HG03064 (cell line): ENCODE data around the gene COMMD9.
"Not testable (repeated sequence)": the region's sequence is repeated elsewhere in the genome, so short reads cannot be mapped to it uniquely, and the experiment has no call there.

Experiments
- ATAC-seq: cut with Tn5 transposase; IDR thresholded peaks from one replicate; pipeline ENCODE4 v1.9.1; 2021; ENCODE audit warnings: low read depth; ENCODE audit not compliant: unreplicated experiment

COMMD9 gene

GRCh38 chr11:36289226-36289852, at the start of gene COMMD9:
COMMD9 (minus strand) TSS chr11:36289424; CDS start chr11:36289412, 12 bp downstream.
- peak; percentile 100 for ATAC-seq

DNA sequence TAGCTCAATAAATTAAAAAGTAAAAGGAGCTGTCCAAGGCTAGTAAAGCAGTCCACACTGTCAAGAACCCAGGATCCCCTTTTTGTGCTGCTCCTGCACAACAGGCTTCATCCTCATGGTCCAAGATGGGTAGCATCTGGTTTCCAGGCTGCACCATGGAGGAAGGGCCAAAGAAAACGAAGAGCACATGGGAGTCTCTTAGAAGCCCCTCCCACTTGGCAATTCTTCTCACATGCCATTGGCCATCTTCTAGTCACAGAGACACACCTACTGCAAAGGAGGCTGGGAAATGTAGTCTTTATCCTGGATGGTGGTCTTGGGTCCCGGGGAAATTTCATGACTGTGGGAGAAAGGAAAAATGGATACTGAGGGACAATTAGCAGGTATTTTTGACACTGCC, 44.7 kb upstream of the COMMD9 start:
- no peak for ATAC-seq

DNA sequence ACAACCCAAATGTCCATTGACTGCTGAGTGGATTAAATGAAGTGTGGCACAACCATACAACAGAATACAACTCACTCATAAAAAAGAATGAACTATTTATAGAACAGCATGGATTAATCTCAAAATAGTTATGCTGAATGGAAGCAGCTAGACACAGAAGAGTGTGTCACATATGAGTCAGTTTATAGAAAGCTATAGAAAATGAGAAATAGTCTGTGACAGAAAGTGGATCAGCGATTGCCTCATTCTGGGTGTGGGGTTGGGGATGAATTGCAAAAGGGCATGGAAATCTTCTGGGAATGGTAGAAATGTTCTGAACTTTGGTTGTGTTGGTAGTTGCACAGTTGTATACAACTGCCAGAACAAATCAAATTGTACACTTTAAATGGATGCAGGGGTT, 44.2 kb upstream of the COMMD9 start:
- no peak for ATAC-seq

GRCh38 chr11:36330411-36330810, 41.2 kb upstream of the COMMD9 start:
- ATAC-seq, result no peak

GRCh38 chr11:36328966-36329673, 39.9 kb upstream of the COMMD9 start:
- no peak for ATAC-seq

GRCh38 chr11:36326524-36327419, 37.5 kb upstream of the COMMD9 start:
- no peak for ATAC-seq

DNA sequence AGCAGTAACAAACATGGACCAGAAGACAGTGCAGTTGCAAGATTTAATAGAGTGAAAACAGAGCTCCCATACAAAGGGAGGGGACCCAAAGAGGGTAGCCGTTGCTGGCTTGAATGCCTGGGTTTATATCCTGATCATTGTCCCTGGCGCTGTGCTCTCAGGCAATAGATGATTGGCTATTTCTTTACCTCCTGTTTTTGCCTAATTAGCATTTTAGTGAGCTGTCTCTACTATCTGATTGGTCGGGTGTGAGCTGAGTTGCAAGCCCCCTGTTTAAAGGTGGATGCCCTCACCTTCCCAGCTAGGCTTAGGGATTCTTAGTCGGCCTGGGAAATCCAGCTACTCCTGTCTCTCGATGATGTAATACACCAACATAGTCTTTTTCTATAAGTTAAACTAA, 36.2 kb upstream of the COMMD9 start:
- ATAC-seq, result not testable (repeated sequence)

DNA sequence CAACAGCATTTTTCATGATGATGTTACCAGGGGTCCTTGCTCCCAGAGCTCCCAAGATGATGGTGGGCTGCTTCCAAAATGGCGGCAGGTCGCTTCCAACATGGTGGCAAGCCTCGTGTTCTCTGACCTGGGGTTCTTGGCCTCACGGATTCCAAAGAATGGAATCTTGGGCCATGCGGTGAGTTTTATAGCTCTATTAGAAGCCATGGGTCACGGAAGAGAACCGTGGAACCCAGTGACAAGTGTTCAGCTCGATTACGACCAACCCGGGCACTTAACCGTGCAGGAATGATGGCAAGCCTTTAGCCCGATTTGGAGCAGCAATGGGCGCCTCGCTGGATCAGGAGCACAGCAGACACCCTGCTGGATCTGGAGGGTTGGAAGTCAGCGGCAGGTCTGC, 35.7 kb upstream of the COMMD9 start:
- not testable (repeated sequence) for ATAC-seq

GRCh38 chr11:36317992-36318391, 28.8 kb upstream of the COMMD9 start:
- no peak for ATAC-seq

- no peak for ATAC-seq
Measured at GRCh38 chr11:36316049-36316448, 26.8 kb upstream of the COMMD9 start.

DNA sequence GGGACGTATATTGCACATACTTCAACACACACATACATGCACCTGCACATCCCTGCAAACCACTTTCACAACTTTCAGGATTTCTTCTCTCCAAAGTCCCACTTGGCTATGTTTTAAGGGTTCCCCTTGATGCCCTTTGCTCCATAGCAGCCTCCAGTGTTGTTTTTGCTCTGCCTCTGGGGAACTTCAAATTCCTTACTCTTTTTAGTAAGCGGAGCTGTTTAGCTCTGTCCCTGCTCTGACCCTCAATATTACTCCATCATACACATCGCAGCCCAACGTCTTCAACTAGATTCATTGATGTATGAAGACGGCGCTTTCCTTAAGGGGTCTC, 25.2 kb upstream of the COMMD9 start:
- no peak for ATAC-seq

DNA sequence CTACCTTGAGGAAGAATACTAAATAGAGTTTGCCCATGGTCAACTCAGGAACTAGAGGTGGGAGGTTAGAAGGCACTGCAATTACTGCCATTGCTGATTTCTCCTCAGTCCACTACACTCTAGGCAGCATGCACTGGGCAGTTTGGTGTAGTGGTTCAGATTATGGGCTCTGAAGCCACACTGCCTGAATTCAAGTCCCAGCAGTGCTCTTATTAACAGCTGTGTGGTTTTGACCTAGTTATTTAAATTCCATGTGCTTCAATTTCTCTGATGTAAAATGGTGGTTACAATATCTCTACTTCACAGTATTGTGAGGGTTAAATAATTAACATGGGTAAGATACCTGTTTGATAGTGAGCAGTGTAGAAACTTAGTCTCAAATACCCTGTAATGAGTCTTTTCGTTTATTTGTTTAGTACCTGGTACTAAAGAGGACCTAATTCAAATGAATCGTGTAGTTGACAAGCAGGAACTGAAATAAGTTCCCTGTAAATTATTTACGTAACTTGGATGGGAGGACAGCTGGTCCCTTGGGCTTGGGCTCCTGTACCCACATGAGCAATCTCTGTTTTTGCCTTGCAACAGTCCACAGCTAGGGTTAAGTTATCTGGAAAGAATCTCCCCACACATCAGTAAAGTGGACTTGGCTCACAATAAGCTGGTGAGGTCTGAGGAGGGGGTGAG, 24.7 kb upstream of the COMMD9 start:
- ATAC-seq, result no peak

DNA sequence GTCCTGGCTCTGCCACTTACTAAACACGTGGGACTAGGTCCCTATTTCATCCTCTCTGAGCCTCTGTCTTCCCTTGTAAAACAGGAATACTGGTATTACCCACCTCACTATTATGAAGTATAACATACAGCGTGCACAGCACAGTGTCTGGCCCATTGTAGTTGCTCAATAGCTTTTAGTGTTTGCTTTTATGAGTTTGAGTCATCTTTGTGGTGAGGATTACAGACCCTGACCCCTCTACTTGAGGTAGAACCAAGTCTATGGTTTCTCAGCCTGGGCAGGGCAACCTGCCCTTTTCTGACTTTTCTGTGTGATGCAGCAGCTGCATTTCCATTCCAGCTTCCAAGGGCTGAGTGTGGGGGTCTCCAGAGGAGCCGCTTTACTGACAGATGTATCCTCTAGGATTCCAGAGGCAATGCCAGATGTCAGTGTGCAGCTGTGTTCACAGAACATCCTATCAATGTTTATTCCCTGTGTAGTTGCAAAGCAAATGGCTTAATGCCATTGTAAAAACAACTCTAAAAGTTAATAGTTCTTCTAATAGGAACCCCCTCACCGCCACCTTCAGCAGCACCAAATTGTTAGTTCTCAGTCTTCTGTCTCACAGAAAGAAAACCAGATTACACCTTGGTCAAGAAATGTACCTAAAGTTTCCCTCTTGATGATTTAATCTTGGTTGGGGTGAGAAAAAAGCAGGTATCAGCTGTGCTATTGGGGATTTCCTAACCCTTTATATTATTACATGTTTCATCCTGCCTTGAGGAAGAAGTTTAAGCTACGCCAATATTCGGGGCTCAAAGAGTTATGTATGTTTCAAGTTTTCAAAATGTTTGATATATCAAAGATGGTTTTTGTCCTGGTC, 23.6 kb upstream of the COMMD9 start:
- no peak for ATAC-seq

- no peak for ATAC-seq
Measured at GRCh38 chr11:36311926-36312595, 22.8 kb upstream of the COMMD9 start.

DNA sequence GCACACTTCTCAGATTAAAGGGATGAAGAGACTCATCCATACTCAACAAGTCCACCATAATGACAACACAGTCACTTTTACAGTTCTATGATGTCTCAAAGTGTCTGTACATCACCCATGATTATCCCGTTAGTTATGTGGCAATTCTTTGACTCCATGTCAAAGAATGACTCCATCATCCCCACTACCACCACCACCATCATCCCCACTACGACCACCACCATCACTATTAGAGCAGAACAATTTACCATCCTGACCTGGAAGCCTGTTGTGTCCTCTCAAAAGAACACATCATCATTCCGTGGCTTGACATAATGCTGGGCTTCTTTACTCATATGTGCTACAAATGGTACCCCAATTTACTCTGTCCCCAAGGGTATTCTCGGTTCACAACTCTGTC, 20.6 kb upstream of the COMMD9 start:
- ATAC-seq, result no peak

- no peak for ATAC-seq
Measured at GRCh38 chr11:36308577-36308976, 19.4 kb upstream of the COMMD9 start.

DNA sequence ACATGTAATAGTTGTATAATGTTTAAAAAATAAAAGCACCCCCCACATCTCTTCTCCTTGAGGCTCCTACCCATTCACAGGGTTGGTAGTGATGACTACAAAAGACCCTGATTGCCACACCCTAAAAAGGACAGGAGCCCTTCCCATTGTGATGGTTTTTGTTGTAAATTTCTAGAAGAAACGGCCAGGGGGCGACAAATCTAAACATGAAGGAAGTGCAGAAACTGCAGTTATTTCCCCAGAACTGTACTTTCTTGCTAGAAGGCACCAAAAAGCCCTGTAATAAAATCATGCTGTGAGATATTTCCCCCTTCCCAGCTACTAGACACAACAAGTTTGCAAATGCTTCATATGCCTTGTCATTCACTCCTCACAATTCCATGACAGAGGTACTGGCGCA, 17.7 kb upstream of the COMMD9 start:
- no peak for ATAC-seq

DNA sequence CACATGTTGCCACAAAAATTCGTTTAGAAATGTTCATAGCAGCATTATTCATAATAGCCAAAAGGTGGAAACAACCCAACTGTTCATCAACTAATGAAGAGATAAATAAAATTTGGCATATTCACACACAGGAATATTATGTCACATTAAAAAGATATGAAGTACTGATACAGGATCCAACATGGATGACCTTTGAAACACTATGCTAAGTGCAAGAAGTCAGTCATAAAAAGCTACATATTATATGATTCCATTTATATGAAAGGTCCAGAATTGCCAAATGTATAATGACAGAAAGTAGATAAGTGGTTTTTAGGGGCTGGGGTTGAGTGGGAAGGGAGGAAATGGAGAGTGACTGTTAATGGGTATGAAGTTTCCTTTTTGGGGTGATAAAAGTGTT, 15.8 kb upstream of the COMMD9 start:
- ATAC-seq, result no peak

DNA sequence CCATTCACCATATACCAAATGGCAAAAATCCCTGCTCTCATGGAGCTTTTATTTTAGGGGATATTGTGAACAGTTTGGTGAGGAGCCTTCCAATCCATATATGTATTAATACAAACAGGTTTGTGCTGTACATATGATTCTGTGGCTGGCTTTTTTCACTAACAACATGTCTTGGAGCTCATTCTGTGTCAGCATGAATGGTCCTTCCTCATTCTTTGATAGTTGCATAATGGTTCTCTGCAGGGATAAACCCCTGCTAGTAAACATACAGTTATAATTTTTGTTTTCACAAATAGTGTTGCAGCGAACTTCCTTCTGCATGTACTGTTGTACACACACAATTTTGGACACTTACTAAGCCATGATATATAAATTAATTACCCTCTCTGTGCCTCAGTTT, 15.1 kb upstream of the COMMD9 start:
- ATAC-seq, result no peak

DNA sequence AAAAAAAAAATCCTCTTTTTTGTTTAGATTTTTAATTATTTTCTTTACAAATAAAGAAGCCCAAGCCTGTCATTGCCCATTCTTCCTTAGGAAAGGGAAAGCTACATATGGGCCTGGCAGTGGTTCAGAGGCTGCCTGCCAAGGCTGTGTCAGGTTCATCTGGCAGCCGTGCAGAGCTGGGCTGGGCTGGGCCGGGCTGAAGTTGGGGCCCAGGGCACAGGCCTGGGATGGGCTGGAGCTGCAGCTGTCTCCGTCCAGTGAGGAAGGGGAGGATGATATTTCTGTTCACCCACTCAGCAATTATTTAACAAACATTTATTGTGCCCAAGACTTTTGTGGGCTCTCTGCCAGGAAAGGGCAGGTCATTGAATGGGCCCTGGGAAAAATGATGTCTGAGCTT, 11.4 kb upstream of the COMMD9 start:
- no peak for ATAC-seq
